Measurements from ENCODE around the gene SLC2A5.
"Not testable (repeated sequence)": the region's sequence is repeated elsewhere in the genome, so short reads cannot be mapped to it uniquely, and the experiment has no call there.

Gene SLC2A5

DNA sequence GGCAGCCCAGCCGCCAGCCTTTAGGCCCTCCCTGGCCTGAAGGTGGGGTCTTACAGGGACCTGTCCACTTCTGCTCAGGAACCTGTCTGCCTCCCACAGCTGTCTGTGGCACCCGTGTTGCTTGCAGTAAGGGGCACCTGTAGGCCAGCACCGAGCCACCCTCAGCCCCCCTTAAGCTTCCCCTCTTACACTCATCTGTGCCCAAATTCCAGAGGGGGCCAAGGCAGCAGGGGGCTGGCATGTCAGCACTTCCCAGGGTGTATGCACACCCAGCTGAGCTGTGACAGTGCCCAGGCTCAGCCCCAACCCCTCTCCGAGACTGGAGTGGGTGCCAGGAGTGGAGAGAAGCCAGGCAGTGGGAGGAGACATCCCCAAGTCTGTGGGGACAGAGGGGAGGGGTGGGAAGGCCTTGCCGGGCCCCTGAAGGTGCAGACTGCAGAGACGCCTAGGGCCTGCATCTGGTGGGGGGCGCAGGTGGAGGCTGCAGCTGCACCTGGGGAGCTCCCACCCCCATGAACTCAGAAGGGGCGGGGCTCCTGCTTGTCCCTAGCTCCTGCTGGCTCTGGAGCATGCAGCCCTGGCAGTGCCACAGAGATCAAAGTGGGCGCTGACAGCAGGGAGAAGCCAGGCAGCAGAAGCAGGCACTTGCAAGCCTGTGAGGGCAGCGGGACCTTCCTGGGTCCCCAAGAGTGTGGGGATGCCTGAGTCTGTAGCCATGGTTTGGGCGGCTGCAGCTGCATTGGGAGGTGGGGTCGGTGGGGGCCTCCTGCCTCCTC is 37.8 kb downstream of the SLC2A5 start:
- TF ChIP-seq CTCF (conservative IDR thresholded peaks at IDR 0.05) = no peak

DNA sequence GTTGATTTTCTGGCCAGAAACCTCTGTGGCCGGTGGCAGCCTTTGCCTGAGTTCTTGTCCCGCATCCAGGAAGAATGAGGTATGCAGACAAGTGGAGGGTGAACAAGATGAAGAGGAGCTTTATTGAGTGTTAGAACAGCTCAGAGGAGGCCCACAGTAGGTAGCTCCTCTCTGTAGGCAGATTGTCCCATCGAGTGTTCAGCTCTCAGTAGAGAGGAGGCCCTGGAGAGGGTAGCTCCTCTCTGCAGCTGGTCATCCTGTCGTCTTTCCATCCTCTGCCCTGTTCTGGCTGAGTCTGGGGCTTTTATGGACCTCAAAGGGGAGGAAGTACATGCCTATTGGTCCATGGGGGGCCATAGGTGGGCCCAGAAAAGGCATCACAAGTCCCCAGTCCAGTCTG is 38.4 kb downstream of the SLC2A5 start:
- not testable (repeated sequence) for H3K27ac ChIP-seq

More for the DNA sequence above, 37.8 kb downstream of the SLC2A5 start:
- no peak overlapping the region for H3K27ac ChIP-seq

- H3K27ac ChIP-seq = peak overlapping the region; percentile 69; the same call in 1 of the 2 replicates
- TF ChIP-seq CTCF (conservative IDR thresholded peaks at IDR 0.05) = no peak
Observed at GRCh38 chr1:9028921-9029705, 40.3 kb downstream of the SLC2A5 start.

DNA sequence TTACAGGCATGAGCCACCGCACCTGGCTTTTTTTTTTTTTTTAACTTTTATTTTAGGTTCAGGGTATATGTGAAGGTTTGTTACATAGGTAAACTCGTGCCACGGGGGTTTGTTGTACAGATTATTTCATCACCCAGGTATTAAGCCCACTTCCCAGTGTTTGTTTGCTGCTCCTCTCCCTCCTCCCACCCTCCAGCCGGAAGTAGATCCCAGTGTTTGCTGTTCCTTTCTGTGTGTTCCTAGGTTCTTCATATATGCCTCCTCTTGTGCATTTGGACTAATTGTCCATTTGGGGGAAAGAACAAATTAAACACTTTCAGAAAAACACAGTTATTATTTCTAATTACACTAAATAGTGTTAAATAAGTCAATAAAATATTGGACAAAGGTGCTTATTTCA is 42.1 kb downstream of the SLC2A5 start:
- H3K27ac ChIP-seq = peak overlapping the region; percentile 69
- TF ChIP-seq CTCF (conservative IDR thresholded peaks at IDR 0.05) = no peak

GRCh38 chr1:9025449-9025848 is 44.0 kb downstream of the SLC2A5 start:
- H3K27ac ChIP-seq = no peak overlapping the region
- TF ChIP-seq CTCF (conservative IDR thresholded peaks at IDR 0.05) = no peak

DNA sequence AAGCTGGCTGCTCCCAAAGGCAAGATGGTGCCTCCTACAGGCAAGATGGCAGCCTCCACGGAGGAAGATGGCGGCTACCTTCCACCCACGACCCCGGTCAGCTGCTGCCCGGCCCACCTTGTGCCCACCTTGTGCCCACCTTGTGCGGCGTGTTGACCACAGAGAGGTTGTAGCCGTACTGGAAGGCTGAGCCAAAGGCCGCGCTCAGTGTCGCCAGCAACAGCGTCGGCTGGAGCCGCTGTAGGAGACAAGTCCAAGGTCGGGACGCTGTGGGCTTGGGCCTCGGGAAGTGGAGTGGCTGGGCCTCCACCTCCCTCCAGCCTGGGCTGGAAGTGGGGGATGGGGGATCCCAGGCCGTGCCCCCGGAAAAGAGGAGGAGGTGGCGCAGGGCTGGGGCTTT is 44.6 kb downstream of the SLC2A5 start:
- no peak overlapping the region for H3K27ac ChIP-seq
- no peak for TF ChIP-seq CTCF (conservative IDR thresholded peaks at IDR 0.05)

DNA sequence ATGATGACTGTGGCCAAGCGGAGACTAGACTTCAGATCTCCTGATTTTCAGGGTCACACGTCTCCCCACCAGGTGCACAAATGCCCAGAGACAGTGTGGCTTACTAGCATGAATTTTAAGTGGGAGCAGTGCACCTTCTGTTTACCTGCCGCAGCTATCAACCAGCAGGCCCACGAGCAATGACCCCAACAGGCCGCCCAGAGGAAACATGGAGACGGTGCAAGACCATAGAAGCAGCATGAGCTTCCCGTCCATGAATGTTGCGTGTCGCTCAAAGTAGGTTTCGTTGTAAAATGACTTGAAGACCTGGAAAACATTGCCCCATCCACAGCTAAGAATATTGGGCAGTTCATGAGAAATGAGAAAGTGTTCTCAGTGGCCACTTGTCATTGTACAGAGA is 46.7 kb downstream of the SLC2A5 start:
- TF ChIP-seq CTCF (conservative IDR thresholded peaks at IDR 0.05) = no peak

DNA sequence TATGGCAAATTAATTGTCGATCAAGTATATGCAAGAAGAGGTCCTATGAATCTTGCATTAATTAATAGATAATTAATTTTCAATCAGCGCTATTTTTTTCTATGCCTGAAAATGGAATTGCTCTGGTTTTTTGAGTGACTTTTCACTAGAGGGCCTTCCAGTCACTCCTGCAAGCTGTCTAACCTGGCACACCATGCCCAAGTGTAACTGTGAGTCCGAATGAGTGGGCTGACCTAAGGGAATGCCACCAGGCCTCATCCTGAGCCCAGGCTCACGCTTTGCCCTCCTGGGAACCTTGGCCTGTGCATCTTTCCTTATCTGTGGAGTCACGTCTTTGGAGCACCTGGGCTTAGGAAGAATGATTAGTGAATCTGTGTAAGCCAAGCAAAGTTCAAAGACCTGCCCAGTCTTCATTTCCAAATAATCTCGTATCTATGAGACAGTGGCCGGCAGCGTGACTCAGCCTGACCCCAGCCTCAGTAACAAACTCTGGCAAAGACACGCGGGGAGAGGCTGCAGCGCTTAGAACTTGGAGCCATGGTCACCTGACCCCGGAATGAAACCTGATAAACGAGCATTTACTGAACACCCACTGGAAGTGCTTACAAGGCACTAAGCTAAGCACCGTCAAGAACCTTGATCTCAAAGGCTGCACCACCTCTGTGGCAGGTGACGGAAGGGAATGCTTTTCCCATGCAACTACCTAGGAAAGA is 47.3 kb downstream of the SLC2A5 start:
- H3K27ac ChIP-seq = not testable (repeated sequence)

More for the DNA sequence above, 46.7 kb downstream of the SLC2A5 start:
- no peak overlapping the region for H3K27ac ChIP-seq

All from VCaP (cell line).